ENCODE results near the gene SUGCT. TPM values are rescaled to one million over a fixed set of nuclear protein-coding genes. Genes with fewer than 3 reads are reported as not detected.

The SUGCT gene
- total RNA-seq, 2 experiments from 2014 or later, result 2.3 to 2.9 TPM

GRCh38 chr7:40300146-40300670, 165.4 kb downstream of the SUGCT start:
- no peak for DNase-seq
- Mint-ChIP-seq H3K36me3 (no peaks in the 10 kb centered on the region), H3K4me3 (no peak overlapping the region), H3K4me1 (peaks cover 5% of the 10 kb centered on the region), H3K27ac (no peak overlapping the region), H3K27me3 (peaks cover 4% of the 10 kb centered on the region), H3K9me3 (no peaks in the 10 kb centered on the region)

GRCh38 chr7:40301486-40302068, 166.8 kb downstream of the SUGCT start:
- Mint-ChIP-seq H3K4me3 (no peak overlapping the region), H3K4me1 (peaks cover 5% of the 10 kb centered on the region), H3K27me3 (peaks cover 4% of the 10 kb centered on the region), H3K9me3 (no peaks in the 10 kb centered on the region), H3K27ac (no peak overlapping the region), H3K36me3 (no peaks in the 10 kb centered on the region)
- DNase-seq, result no peak

- Mint-ChIP-seq H3K27ac (no peak overlapping the region), H3K36me3 (no peaks in the 10 kb centered on the region), H3K4me1 (peaks cover 3% of the 10 kb centered on the region), H3K4me3 (no peak overlapping the region), H3K27me3 (peaks cover 4% of the 10 kb centered on the region), H3K9me3 (no peaks in the 10 kb centered on the region)
- DNase-seq, result no peak
These were observed 169.2 kb downstream of the SUGCT start for GRCh38 chr7:40303996-40304395.

DNA sequence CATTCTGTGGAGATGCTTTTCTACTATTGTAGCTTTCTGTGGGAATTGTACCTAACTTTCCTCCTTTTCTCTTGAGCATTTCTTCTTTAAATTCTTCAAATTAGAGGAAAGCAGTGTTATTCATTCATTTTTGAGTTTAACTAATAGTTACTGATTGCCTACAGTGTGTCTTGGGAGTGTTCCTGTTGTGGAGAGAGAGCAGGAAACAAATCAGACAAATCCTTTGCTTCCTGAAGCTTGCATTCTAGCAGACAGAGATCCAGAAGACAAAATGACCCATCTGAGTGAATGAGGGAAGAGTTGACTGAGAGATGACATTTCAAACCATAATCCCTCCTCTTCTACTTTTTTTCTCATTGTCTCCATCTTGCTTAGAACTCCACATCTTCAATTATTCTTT, 170.4 kb downstream of the SUGCT start:
- Mint-ChIP-seq H3K9me3 (no peaks in the 10 kb centered on the region), H3K27me3 (peaks cover 4% of the 10 kb centered on the region), H3K27ac (no peak overlapping the region), H3K36me3 (no peaks in the 10 kb centered on the region), H3K4me1 (no peaks in the 10 kb centered on the region), H3K4me3 (no peak overlapping the region)
- no peak for DNase-seq

DNA sequence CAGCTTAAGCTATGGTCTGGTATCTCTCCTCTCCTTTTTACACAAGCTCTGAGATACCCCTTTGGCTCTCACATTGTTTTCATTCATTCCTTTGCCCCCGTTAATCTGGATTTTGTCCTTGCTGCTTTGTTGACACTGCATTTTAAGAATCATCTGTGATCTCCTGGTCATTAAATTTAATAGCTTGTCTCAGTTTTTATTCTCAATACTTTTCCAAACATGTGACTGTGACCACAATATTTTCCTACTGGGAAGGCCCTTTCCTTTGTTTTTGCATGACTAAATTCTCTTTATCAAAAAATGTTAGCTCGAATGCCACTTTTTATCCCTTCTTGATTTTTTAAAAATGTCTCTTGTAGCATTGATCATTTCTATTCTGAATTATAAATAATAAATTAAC, 171.2 kb downstream of the SUGCT start:
- no peaks in the 10 kb centered on the region for H3K36me3 Mint-ChIP-seq
- H3K27ac Mint-ChIP-seq, result no peak overlapping the region
- no peaks in the 10 kb centered on the region for H3K4me1 Mint-ChIP-seq
- no peak for DNase-seq
- peaks cover 4% of the 10 kb centered on the region for H3K27me3 Mint-ChIP-seq
- no peaks in the 10 kb centered on the region for H3K9me3 Mint-ChIP-seq
- H3K4me3 Mint-ChIP-seq, result no peak overlapping the region

DNA sequence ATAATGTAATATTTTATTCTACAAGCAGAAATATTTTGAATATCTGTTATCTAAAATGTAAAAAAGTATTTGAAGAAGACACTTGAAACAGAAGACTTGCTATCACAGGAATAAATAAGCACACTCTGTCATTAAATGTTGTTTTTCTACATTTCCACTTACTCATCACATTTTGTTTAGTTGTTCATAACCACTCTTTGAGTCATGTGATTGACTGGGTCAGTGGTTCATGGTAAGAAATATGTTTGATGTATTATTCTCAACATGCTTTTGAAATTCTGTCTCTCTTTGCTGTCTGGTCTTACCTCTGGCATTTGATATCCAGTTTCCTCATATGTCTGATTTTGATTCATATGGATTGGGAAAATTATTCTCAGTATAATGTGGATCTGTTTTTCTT, 171.8 kb downstream of the SUGCT start:
- no peaks in the 10 kb centered on the region for H3K36me3 Mint-ChIP-seq

GRCh38 chr7:40310258-40310657, 175.5 kb downstream of the SUGCT start:
- H3K4me3 Mint-ChIP-seq, result no peak overlapping the region
- peaks cover 5% of the 10 kb centered on the region for H3K4me1 Mint-ChIP-seq
- DNase-seq, result no peak
- H3K9me3 Mint-ChIP-seq, result no peaks in the 10 kb centered on the region
- no peaks in the 10 kb centered on the region for H3K27me3 Mint-ChIP-seq
- no peak overlapping the region for H3K27ac Mint-ChIP-seq
- no peaks in the 10 kb centered on the region for H3K36me3 Mint-ChIP-seq

More for the DNA sequence above, 171.8 kb downstream of the SUGCT start:
- H3K27ac Mint-ChIP-seq, result no peak overlapping the region
- H3K9me3 Mint-ChIP-seq, result no peaks in the 10 kb centered on the region
- H3K4me3 Mint-ChIP-seq, result no peak overlapping the region
- H3K4me1 Mint-ChIP-seq, result peaks cover 2% of the 10 kb centered on the region
- peaks cover 4% of the 10 kb centered on the region for H3K27me3 Mint-ChIP-seq
- DNase-seq, result no peak

GRCh38 chr7:40311307-40311706, 176.5 kb downstream of the SUGCT start:
- DNase-seq, result no peak

DNA sequence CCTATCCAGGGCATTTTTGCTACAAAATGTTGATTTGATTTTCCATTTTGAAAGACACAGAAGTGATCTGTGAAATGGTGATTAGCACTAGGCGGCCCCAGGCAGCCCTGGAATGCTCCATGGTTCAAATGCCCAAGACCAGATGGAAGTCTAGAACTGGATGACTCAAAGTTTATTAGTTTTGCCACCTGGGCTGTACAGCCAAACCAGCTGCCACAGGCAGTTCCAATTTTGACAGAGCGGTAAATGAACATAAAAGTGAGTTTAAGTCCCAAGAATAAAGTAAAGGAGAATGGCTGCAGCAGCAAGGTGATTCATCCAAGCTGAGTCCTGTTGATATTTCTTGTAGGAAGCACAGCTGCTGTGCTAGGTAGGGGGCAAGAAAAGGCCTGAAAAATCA, 180.5 kb downstream of the SUGCT start:
- H3K36me3 Mint-ChIP-seq, result peaks cover 1% of the 10 kb centered on the region
- H3K9me3 Mint-ChIP-seq, result no peaks in the 10 kb centered on the region
- no peak overlapping the region for H3K27ac Mint-ChIP-seq
- no peaks in the 10 kb centered on the region for H3K27me3 Mint-ChIP-seq
- peaks cover 5% of the 10 kb centered on the region for H3K4me1 Mint-ChIP-seq
- H3K4me3 Mint-ChIP-seq, result no peak overlapping the region
- no peak for DNase-seq

More at GRCh38 chr7:40311307-40311706, 176.5 kb downstream of the SUGCT start:
- Mint-ChIP-seq H3K4me1 (peaks cover 5% of the 10 kb centered on the region), H3K4me3 (no peak overlapping the region), H3K27ac (no peak overlapping the region), H3K36me3 (no peaks in the 10 kb centered on the region), H3K27me3 (no peaks in the 10 kb centered on the region), H3K9me3 (no peaks in the 10 kb centered on the region)

DNA sequence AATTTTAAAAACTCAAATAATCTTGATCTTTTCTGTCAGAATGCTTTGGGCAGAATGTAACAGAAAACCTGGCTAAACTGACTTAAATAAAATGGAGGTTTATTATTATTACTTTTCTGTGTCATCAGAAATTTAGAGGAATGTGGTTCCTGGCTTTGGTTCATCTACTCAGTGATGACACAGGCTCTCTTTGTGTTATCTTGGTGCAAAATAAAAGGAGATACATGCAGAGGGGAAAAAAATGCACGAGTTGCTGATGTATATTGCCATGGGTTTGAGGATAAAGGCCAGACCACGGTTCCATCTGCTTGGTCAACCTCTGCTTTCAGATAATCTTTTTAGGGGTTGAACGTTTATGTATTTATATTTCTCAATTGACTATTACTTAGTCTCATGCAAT, 181.4 kb downstream of the SUGCT start:
- H3K4me1 Mint-ChIP-seq, result peaks cover 5% of the 10 kb centered on the region
- no peak overlapping the region for H3K4me3 Mint-ChIP-seq
- H3K36me3 Mint-ChIP-seq, result peaks cover 1% of the 10 kb centered on the region
- H3K27me3 Mint-ChIP-seq, result no peaks in the 10 kb centered on the region
- DNase-seq, result no peak
- no peak overlapping the region for H3K27ac Mint-ChIP-seq
- H3K9me3 Mint-ChIP-seq, result no peaks in the 10 kb centered on the region

GRCh38 chr7:40324914-40325313, 190.1 kb downstream of the SUGCT start:
- Mint-ChIP-seq H3K9me3 (no peaks in the 10 kb centered on the region), H3K4me1 (no peaks in the 10 kb centered on the region), H3K36me3 (no peaks in the 10 kb centered on the region), H3K4me3 (no peak overlapping the region), H3K27me3 (no peaks in the 10 kb centered on the region), H3K27ac (no peak overlapping the region)
- DNase-seq, result no peak

GRCh38 chr7:40327113-40327512, 192.3 kb downstream of the SUGCT start:
- Mint-ChIP-seq H3K9me3 (no peaks in the 10 kb centered on the region), H3K27me3 (no peaks in the 10 kb centered on the region), H3K4me3 (no peak overlapping the region), H3K36me3 (no peaks in the 10 kb centered on the region), H3K27ac (no peak overlapping the region), H3K4me1 (no peaks in the 10 kb centered on the region)
- DNase-seq, result no peak

- H3K4me1 Mint-ChIP-seq, result no peaks in the 10 kb centered on the region
- no peaks in the 10 kb centered on the region for H3K36me3 Mint-ChIP-seq
These were observed 193.1 kb downstream of the SUGCT start for GRCh38 chr7:40327873-40328272.

DNA sequence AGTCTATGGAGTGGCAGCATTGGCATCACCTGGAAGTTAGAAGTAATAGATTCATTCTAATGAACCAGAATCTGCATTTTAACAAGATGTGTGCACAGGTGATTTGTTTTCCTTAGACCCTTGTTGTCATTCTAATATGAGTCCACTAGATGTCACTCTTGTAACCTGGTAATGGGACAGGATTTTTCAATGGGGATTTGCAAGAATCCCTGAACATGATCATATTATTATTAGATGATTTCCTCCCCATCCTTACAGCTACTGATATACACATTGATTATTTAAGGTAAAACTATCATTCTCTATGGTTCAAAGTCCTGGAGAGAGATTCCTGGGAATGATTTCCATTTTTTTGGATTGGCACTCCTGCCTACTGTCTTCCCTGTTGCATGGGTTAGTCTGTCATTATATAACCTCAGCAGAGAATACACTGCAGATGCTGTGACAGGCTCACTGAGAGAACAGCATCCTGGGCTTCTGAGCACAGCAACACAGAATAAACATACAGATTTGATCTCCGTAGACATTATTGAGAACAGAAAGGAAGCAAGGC, 194.9 kb downstream of the SUGCT start:
- no peaks in the 10 kb centered on the region for H3K27me3 Mint-ChIP-seq
- H3K4me1 Mint-ChIP-seq, result no peaks in the 10 kb centered on the region
- no peaks in the 10 kb centered on the region for H3K36me3 Mint-ChIP-seq
- H3K27ac Mint-ChIP-seq, result no peak overlapping the region
- no peaks in the 10 kb centered on the region for H3K9me3 Mint-ChIP-seq
- no peak for DNase-seq
- no peak overlapping the region for H3K4me3 Mint-ChIP-seq

More at GRCh38 chr7:40327873-40328272, 193.1 kb downstream of the SUGCT start:
- Mint-ChIP-seq H3K9me3 (no peaks in the 10 kb centered on the region), H3K27ac (no peak overlapping the region), H3K27me3 (no peaks in the 10 kb centered on the region), H3K4me3 (no peak overlapping the region)
- no peak for DNase-seq

GRCh38 chr7:40330408-40330807, 195.6 kb downstream of the SUGCT start:
- no peak overlapping the region for H3K4me3 Mint-ChIP-seq
- no peaks in the 10 kb centered on the region for H3K36me3 Mint-ChIP-seq
- H3K4me1 Mint-ChIP-seq, result no peaks in the 10 kb centered on the region
- no peak for DNase-seq
- H3K27me3 Mint-ChIP-seq, result no peaks in the 10 kb centered on the region
- no peak overlapping the region for H3K27ac Mint-ChIP-seq
- no peaks in the 10 kb centered on the region for H3K9me3 Mint-ChIP-seq

DNA sequence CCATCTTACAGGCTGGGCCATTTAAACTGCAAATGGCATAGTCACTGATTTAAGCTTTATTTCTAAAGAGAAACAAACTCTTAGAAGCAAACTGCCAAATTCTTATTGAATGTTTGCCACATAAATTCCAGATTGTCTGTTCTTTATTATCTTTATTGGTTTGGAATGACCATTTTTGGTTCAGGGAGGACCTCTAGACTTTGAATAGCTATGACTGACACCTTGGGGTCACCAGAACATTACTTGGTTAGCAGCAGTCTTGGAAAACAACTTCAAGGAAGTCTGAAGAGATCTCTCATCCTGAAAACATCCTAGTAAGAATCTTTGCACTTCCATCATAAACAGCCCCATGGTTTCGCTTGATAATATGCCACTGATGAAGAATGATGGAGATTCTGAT, 197.1 kb downstream of the SUGCT start:
- Mint-ChIP-seq H3K27ac (no peak overlapping the region), H3K4me3 (no peak overlapping the region), H3K27me3 (no peaks in the 10 kb centered on the region), H3K9me3 (peaks cover 5% of the 10 kb centered on the region), H3K36me3 (no peaks in the 10 kb centered on the region), H3K4me1 (no peaks in the 10 kb centered on the region)
- DNase-seq, result no peak
